ENCODE data around the gene LVRN. TPM values are rescaled to one million over a fixed set of nuclear protein-coding genes. Genes with fewer than 3 reads are reported as not detected.

Gene LVRN
- total RNA-seq, 1 experiment from 2014 or later: 0.09 TPM

- Histone ChIP-seq H3K27me3 (ENCODE audit: insufficient read depth, low read length) (no peaks in the 10 kb centered on the region), H2BK12ac (ENCODE audit: insufficient read length, low read depth, low read length) (no peak overlapping the region), H3K23me2 (ENCODE audit: insufficient read length, low read depth, low read length, poor library complexity, severe bottlenecking) (no peaks in the 10 kb centered on the region), H3K23ac (ENCODE audit: insufficient read length, low read depth, low read length) (no peak overlapping the region), H3K79me2 (ENCODE audit: insufficient read depth, low read length) (no peaks in the 10 kb centered on the region), H2BK15ac (ENCODE audit: low read depth, low read length) (no peak overlapping the region), H3K4me1 (ENCODE audit: insufficient read depth, low read length) (no peaks in the 10 kb centered on the region), H3T11ph (ENCODE audit: low read length) (no peak overlapping the region), H3K56ac (ENCODE audit: insufficient read length, low read depth, low read length) (no peak overlapping the region), H3K9me3 (ENCODE audit: control insufficient read depth, low read depth, low read length) (no peaks in the 10 kb centered on the region), H3K79me1 (ENCODE audit: insufficient read depth, low read depth, low read length, poor library complexity, severe bottlenecking) (no peaks in the 10 kb centered on the region), H2BK20ac (ENCODE audit: low read depth, low read length, poor library complexity, severe bottlenecking) (no peak overlapping the region), H2AK5ac (ENCODE audit: insufficient read length, low read length) (no peak overlapping the region), H4K5ac (ENCODE audit: insufficient read length, low read depth, low read length) (no peak overlapping the region), H3K27ac (ENCODE audit: insufficient read length, low read depth, low read length) (no peak overlapping the region), H4K20me1 (ENCODE audit: control insufficient read depth, insufficient read depth, insufficient read length) (no peaks in the 10 kb centered on the region), H3K4ac (ENCODE audit: low read depth, low read length) (no peak overlapping the region), H3K9ac (ENCODE audit: extremely low read depth, insufficient read length, low read length) (no peak overlapping the region), H2AFZ (ENCODE audit: low read length) (no peak overlapping the region), H3K18ac (ENCODE audit: insufficient read length, low read depth, low read length) (no peak overlapping the region), H2BK120ac (ENCODE audit: low read depth, low read length, poor library complexity, severe bottlenecking) (no peak overlapping the region), H2BK5ac (ENCODE audit: insufficient read length, low read length) (no peak overlapping the region), H3K4me2 (ENCODE audit: insufficient read depth, insufficient read length, low read length) (no peak overlapping the region), H3K14ac (ENCODE audit: insufficient read depth, low read length) (no peak overlapping the region), H4K8ac (replicated peaks; ENCODE audit: insufficient read length, low read depth, low read length) (no peak overlapping the region), H4K91ac (ENCODE audit: insufficient read length, low read depth, low read length) (no peak overlapping the region)
- DNase-seq: no peak
- peaks cover 2% of the 10 kb centered on the region; the same call in 1 of the 2 replicates for H3K27me3 Mint-ChIP-seq (ENCODE audit: low read depth)
- H3K4me1 Mint-ChIP-seq: no peaks in the 10 kb centered on the region
- H3K27ac Mint-ChIP-seq: no peak overlapping the region
- H3K36me3 Mint-ChIP-seq (ENCODE audit: insufficient read depth in 1 of 3, low read depth in 3 of 3): no peaks in the 10 kb centered on the region
- H3K9me3 Mint-ChIP-seq: no peaks in the 10 kb centered on the region
- no peak overlapping the region for H3K4me3 Mint-ChIP-seq
- TF ChIP-seq, protein P1, sequence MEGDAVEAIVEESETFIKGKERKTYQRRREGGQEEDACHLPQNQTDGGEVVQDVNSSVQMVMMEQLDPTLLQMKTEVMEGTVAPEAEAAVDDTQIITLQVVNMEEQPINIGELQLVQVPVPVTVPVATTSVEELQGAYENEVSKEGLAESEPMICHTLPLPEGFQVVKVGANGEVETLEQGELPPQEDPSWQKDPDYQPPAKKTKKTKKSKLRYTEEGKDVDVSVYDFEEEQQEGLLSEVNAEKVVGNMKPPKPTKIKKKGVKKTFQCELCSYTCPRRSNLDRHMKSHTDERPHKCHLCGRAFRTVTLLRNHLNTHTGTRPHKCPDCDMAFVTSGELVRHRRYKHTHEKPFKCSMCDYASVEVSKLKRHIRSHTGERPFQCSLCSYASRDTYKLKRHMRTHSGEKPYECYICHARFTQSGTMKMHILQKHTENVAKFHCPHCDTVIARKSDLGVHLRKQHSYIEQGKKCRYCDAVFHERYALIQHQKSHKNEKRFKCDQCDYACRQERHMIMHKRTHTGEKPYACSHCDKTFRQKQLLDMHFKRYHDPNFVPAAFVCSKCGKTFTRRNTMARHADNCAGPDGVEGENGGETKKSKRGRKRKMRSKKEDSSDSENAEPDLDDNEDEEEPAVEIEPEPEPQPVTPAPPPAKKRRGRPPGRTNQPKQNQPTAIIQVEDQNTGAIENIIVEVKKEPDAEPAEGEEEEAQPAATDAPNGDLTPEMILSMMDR (conservative IDR thresholded peaks at IDR 0.05): no peak
- WGBS (ENCODE audit: extremely low coverage, insufficient read length, low lambda C conversion rate): no CpG with 5 or more reads among the region's 2 CpGs
Observed at GRCh38 chr5:115978779-115979178, 16.5 kb downstream of the LVRN start.

All from H9 (cell line).